KMS-11 (cell line): ENCODE results near the gene ZNF716.
A peak's percentile ranks its signal among the peaks of the same experiment; 100 is the strongest.
"Not testable (repeated sequence)": the region's sequence is repeated elsewhere in the genome, so short reads cannot be mapped to it uniquely, and the experiment has no call there.

ENCODE experiments used
- H2AFZ ChIP-seq: fragments of 200-600 bp; sonication (generic); 2 replicates; pipeline ENCODE4 v1.6.1; 2016; ENCODE audit warnings: antibody characterized with exemption, mixed run types, low read depth
- H3K27ac ChIP-seq: fragments of 200-600 bp; sonication (generic); 2 replicates; pipeline ENCODE4 v1.6.1; 2016; ENCODE audit warnings: mild to moderate bottlenecking, mixed run types
- H3K27me3 ChIP-seq: fragments of 200-600 bp; sonication (generic); 2 replicates; pipeline ENCODE4 v1.6.1; 2017; ENCODE audit warnings: mild to moderate bottlenecking, low read depth, mixed run types, moderate library complexity; ENCODE audit not compliant: insufficient read depth
- H3K36me3 ChIP-seq: fragments of 200-600 bp; sonication (generic); 2 replicates; pipeline ENCODE4 v1.6.1; 2017; ENCODE audit warnings: mild to moderate bottlenecking, mixed run types; ENCODE audit not compliant: insufficient read depth
- H3K4me1 ChIP-seq: fragments of 200-600 bp; sonication (generic); 2 replicates; pipeline ENCODE4 v1.6.1; 2016; ENCODE audit warnings: mild to moderate bottlenecking, low read depth, mixed run types; ENCODE audit not compliant: poor library complexity, severe bottlenecking
- H3K4me2 ChIP-seq: fragments of 200-600 bp; sonication (generic); 2 replicates; pipeline ENCODE4 v1.7.0; 2016; ENCODE audit warnings: mild to moderate bottlenecking, mixed run types
- H3K4me3 ChIP-seq: fragments of 200-600 bp; sonication (generic); IDR thresholded peaks from 2 replicates; pipeline ENCODE4 v1.6.1; 2017; ENCODE audit warnings: low read depth, low read length, mixed read lengths; ENCODE audit not compliant: insufficient read depth
- H3K79me2 ChIP-seq: fragments of 200-600 bp; sonication (generic); 2 replicates; pipeline ENCODE4 v1.6.1; 2016; ENCODE audit warnings: low read depth, mixed run types; ENCODE audit not compliant: insufficient read depth
- H3K9ac ChIP-seq: fragments of 200-600 bp; sonication (generic); 2 replicates; pipeline ENCODE4 v1.6.1; 2016; ENCODE audit warnings: mild to moderate bottlenecking, mixed run types
- H4K20me1 ChIP-seq: fragments of 200-600 bp; sonication (generic); 2 replicates; pipeline ENCODE4 v1.6.1; 2016; ENCODE audit warnings: mild to moderate bottlenecking, mixed run types; ENCODE audit not compliant: insufficient read depth
- TF ChIP-seq, protein P1 (sequence below): fragments of 200-600 bp; sonication (generic); conservative IDR thresholded peaks from 2 replicates; pipeline ENCODE4 v1.6.1; 2017; ENCODE audit warnings: low read depth, mild to moderate bottlenecking, antibody characterized with exemption, low read length, moderate library complexity, mixed read lengths

Gene ZNF716

DNA sequence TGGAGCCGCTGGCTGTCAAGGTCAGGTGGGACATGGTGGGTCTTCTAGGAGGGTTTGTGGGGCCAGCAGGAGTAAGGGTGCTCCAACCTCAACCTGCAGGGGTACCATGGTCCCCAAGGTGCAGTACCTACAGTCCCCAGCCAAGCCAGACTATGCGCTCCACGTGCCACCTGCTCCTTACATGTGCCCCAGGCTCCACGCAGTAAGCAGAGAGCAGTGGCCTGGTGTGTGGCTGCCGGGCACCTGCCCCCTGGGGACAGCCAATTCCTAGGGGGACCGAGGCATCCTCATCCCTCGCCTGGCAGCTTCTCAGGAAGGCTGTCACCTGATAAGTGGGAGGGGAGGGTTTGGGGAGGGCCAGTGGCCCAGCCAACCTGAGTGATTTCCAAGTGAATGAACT is 11.7 kb upstream of the ZNF716 start:
- no peak overlapping the region for H3K9ac ChIP-seq
- no peak overlapping the region for H3K27ac ChIP-seq
- no peaks in the 10 kb centered on the region for H4K20me1 ChIP-seq
- H3K27me3 ChIP-seq, result no peaks in the 10 kb centered on the region
- H2AFZ ChIP-seq, result no peak overlapping the region
- no peak overlapping the region for H3K4me3 ChIP-seq
- H3K4me1 ChIP-seq, result no peaks in the 10 kb centered on the region
- H3K36me3 ChIP-seq, result no peaks in the 10 kb centered on the region
- no peaks in the 10 kb centered on the region for H3K79me2 ChIP-seq
- no peak overlapping the region for H3K4me2 ChIP-seq
- TF ChIP-seq, protein P1, sequence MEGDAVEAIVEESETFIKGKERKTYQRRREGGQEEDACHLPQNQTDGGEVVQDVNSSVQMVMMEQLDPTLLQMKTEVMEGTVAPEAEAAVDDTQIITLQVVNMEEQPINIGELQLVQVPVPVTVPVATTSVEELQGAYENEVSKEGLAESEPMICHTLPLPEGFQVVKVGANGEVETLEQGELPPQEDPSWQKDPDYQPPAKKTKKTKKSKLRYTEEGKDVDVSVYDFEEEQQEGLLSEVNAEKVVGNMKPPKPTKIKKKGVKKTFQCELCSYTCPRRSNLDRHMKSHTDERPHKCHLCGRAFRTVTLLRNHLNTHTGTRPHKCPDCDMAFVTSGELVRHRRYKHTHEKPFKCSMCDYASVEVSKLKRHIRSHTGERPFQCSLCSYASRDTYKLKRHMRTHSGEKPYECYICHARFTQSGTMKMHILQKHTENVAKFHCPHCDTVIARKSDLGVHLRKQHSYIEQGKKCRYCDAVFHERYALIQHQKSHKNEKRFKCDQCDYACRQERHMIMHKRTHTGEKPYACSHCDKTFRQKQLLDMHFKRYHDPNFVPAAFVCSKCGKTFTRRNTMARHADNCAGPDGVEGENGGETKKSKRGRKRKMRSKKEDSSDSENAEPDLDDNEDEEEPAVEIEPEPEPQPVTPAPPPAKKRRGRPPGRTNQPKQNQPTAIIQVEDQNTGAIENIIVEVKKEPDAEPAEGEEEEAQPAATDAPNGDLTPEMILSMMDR, result no peak

DNA sequence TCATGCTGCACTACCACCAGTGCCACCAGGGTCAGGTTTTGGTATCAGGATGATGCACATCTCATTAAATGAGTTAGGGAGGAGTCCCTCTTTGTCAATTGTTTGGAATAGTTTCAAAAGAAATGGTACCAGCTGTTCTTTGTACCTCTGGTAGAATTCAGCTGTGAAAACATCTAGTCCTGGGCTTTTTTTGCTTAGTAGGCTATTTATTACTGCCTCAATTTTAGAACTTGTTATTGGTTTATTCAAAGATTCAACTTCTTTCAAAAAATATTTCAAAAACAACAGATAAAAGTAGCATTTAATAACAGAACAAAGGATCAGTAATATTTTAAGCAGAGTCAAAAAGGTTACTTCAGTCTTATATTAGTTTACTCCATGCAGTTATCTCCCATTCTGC is 6.4 kb upstream of the ZNF716 start:
- H3K27me3 ChIP-seq, result no peaks in the 10 kb centered on the region
- TF ChIP-seq, protein P1, result no peak
- no peak overlapping the region for H3K9ac ChIP-seq
- H4K20me1 ChIP-seq, result no peaks in the 10 kb centered on the region
- no peaks in the 10 kb centered on the region for H3K36me3 ChIP-seq
- H3K4me3 ChIP-seq, result no peak overlapping the region
- no peak overlapping the region for H3K4me2 ChIP-seq
- no peak overlapping the region for H2AFZ ChIP-seq
- H3K4me1 ChIP-seq, result no peaks in the 10 kb centered on the region
- no peaks in the 10 kb centered on the region for H3K79me2 ChIP-seq
- H3K27ac ChIP-seq, result no peak overlapping the region

DNA sequence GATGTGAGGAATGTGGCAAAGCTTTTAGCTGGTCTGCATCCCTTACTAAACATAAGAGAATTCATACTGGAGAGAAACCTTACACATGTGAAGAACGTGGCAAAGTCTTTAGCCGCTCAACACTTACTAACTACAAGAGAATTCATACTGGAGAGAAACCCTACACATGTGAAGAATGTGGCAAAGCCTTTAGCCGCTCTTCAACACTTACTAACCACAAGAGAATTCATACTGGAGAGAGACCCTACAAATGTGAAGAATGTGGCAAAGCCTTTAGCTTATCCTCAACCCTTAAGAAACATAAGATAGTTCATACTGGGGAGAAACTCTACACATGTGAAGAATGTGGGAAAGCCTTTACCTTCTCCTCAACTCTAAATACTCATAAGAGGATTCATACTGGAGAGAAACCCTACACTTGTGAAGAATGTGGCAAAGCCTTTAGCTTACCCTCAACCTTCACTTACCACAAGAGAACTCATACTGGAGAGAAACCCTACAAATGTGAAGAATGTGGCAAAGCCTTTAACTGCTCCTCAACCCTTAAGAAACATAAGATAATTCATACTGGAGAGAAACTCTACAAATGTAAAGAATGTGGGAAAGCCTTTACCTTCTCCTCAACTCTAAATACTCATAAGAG is 19.3 kb downstream of the ZNF716 start:
- not testable (repeated sequence) for H3K4me1 ChIP-seq, H3K9ac ChIP-seq, H2AFZ ChIP-seq, H3K27ac ChIP-seq, H3K4me3 ChIP-seq, H4K20me1 ChIP-seq, H3K27me3 ChIP-seq, H3K36me3 ChIP-seq, H3K79me2 ChIP-seq, H3K4me2 ChIP-seq

DNA sequence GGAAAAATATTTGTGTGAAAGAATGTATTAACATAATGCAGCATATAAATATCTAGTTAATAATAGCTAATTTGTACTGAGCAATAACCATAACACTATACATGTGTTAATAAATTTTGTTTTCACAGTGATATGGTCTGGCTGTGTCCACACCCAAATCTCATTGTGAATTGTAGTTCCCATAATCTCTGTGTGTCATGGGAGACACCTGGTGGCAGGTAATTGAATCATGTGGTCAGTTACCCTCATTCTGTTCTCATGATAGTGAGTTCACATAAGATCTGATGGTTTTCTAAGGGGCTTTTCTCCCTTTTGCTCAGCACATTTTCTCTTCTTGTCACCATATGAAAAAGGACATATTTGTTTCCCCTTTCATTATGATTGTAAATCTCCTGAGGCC is 30.3 kb downstream of the ZNF716 start:
- H3K9ac ChIP-seq, H4K20me1 ChIP-seq, H3K4me3 ChIP-seq, H3K36me3 ChIP-seq, H3K4me1 ChIP-seq, H3K79me2 ChIP-seq, H3K27ac ChIP-seq, H3K4me2 ChIP-seq, H3K27me3 ChIP-seq, H2AFZ ChIP-seq: not testable (repeated sequence)
- TF ChIP-seq, protein P1, result 0 out of 2 replicates have a peak, but pooled peaks have one; percentile 16

DNA sequence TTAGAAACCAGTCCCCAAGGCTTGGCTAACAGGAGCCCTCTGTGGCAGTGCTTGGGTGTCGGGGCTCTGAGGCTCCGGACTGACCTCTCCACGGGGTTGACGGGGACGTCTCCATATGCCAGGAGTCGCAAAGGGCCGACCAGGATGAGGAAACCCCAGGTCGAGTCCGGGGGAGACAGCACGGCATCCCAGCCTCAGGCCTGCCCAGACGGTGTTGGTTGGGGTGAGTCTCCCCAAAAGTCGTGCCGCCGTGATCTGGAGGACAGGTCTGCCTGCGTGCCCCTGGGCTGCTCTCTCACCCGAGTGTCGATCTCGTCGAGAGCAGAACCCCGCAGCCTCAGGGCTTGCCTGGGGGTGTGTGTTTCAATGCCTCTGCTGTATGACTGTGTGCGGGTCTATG is 35.0 kb downstream of the ZNF716 start:
- H4K20me1 ChIP-seq, H3K9ac ChIP-seq, H2AFZ ChIP-seq, H3K4me1 ChIP-seq, H3K27me3 ChIP-seq, H3K36me3 ChIP-seq, H3K4me2 ChIP-seq, H3K79me2 ChIP-seq, H3K4me3 ChIP-seq, H3K27ac ChIP-seq: not testable (repeated sequence)
